Caco-2 (cell line): Measurements from ENCODE around the gene STAB1. TPM values are rescaled to one million over a fixed set of nuclear protein-coding genes. Genes with fewer than 3 reads are reported as not detected.

Source experiments
- BruUV-seq: library from RNA; stranded (reverse); fragments of 400-500 nt; replicated peaks from 2 replicates; lab custom pipeline; 2021; lab: Mats Ljungman, UMichigan
- CTCF ChIA-PET: fragments of 300-600 bp; sonication (Branson Sonifier 250); formaldehyde crosslinking; loops from one replicate; lab custom pipeline; 2022; ENCODE audit warnings: antibody characterized with exemption; lab: Charles Lee
- POLR2A ChIA-PET: fragments of 300-600 bp; sonication (Branson Sonifier 250); formaldehyde crosslinking; loops from one replicate; lab custom pipeline; 2022; ENCODE audit warnings: antibody characterized with exemption; lab: Charles Lee
- DNase-seq, 2 experiments: peaks; one replicate each; pipeline versions ENCODE4 v3.0.0 to v3.0.0-alpha.2; 2020 to 2022
- H3K27me3 ChIP-seq: replicated peaks from 2 replicates; pipeline ENCODE4 v1.6.0; 2011; ENCODE audit warnings: low read length; ENCODE audit not compliant: control insufficient read depth, insufficient read depth
- H3K36me3 ChIP-seq: 2 replicates; pipeline ENCODE4 v1.5.1; 2011; ENCODE audit warnings: low read length; ENCODE audit not compliant: control insufficient read depth, insufficient read depth
- H3K4me1 ChIP-seq: fragments of 250-450 bp; sonication (Bioruptor Pico); 2 replicates; pipeline ENCODE4 v1.5.1; 2020; ENCODE audit warnings: mild to moderate bottlenecking
- H3K4me3 ChIP-seq: 2 replicates; pipeline ENCODE4 v1.5.1; 2011; ENCODE audit warnings: low read depth, mild to moderate bottlenecking, control low read depth, low read length
- H3K9me3 ChIP-seq: fragments of 250-450 bp; sonication (Bioruptor Pico); 2 replicates; pipeline ENCODE4 v1.5.1; 2020; ENCODE audit warnings: mild to moderate bottlenecking, moderate library complexity
- H3K27ac Mint-ChIP-seq: one replicate; pipeline ENCODE4 v1.8.0; 2022; ENCODE audit warnings: mixed read lengths; ENCODE audit not compliant: unreplicated experiment
- H3K27me3 Mint-ChIP-seq: one replicate; pipeline ENCODE4 v1.8.0; 2022; ENCODE audit warnings: mixed read lengths; ENCODE audit not compliant: insufficient read depth, unreplicated experiment
- H3K36me3 Mint-ChIP-seq: one replicate; pipeline ENCODE4 v1.8.0; 2022; ENCODE audit warnings: mild to moderate bottlenecking, mixed read lengths; ENCODE audit not compliant: insufficient read depth, unreplicated experiment
- H3K4me1 Mint-ChIP-seq: one replicate; pipeline ENCODE4 v1.8.0; 2022; ENCODE audit warnings: low read depth, mixed read lengths; ENCODE audit not compliant: unreplicated experiment
- H3K4me3 Mint-ChIP-seq: one replicate; pipeline ENCODE4 v1.8.0; 2022; ENCODE audit warnings: mild to moderate bottlenecking, moderate library complexity, mixed read lengths; ENCODE audit not compliant: unreplicated experiment
- H3K9me3 Mint-ChIP-seq: one replicate; pipeline ENCODE4 v1.8.0; 2022; ENCODE audit warnings: mixed read lengths; ENCODE audit not compliant: unreplicated experiment
- CTCF ChIP-seq, 2 experiments: fragments of 200-600 bp in 1 of 2; IDR thresholded peaks; 1 replicate in 1 of 2; 2 replicates in 1 of 2; pipeline versions ENCODE4 v1.5.1 to v1.8.0; 2011 to 2022; ENCODE audit warnings: antibody characterized with exemption in 1 of 2, control low read depth in 1 of 2, inconsistent platforms in 1 of 2, low read depth in 1 of 2, low read length in 1 of 2, mild to moderate bottlenecking in 1 of 2, moderate library complexity in 1 of 2; ENCODE audit not compliant: insufficient read depth in 1 of 2, severe bottlenecking in 1 of 2, unreplicated experiment in 1 of 2
- intact Hi-C: fragments of 100-400 bp; cut with micrococcal nuclease; formaldehyde crosslinking; loops from one replicate; pipeline ENCODE4 v1.10.0; 2022; ENCODE audit not compliant: unreplicated experiment
- total RNA-seq: library from RNA; stranded (reverse); gene quantifications from 2 replicates; pipeline ENCODE4 v1.2.3, GENCODE V29; 2022

Gene STAB1
- total RNA-seq, 1 experiment from 2014 or later = 0.39 TPM

- DNase-seq = no peak
- H3K27me3 Mint-ChIP-seq = no peaks in the 10 kb centered on the region
- peaks cover 70% of the 10 kb centered on the region for H3K4me1 ChIP-seq
- CTCF ChIA-PET = interaction anchor here (1.7 kb wide), 1 partner anchor 29 kb away, joined by 10 read pairs; no protein-coding TSS in a partner anchor
- peak overlapping the region; percentile 84 for H3K27ac Mint-ChIP-seq
- H3K9me3 Mint-ChIP-seq = no peaks in the 10 kb centered on the region
- POLR2A ChIA-PET = interaction anchor here (0.6 kb wide), 1 partner anchor 81 kb away, joined by 11 read pairs; no protein-coding TSS in a partner anchor
- no peaks in the 10 kb centered on the region for H3K27me3 ChIP-seq
- no peaks in the 10 kb centered on the region for H3K9me3 ChIP-seq
- H3K4me3 ChIP-seq = peak overlapping the region; percentile 60
- intact Hi-C loops = loop anchor here (10.0 kb wide), 1 partner anchor 80 kb away; the partner anchor contains the start of genes NT5DC2 and UQCC5
- no TSS peak for BruUV-seq
- peaks cover 16% of the 10 kb centered on the region for H3K36me3 Mint-ChIP-seq
- H3K4me1 Mint-ChIP-seq = peaks cover 41% of the 10 kb centered on the region
- TF ChIP-seq CTCF (IDR thresholded peaks at IDR 0.05; ENCODE audit: insufficient read depth in 1 of 2, low read depth in 1 of 2, low read length in 1 of 2, severe bottlenecking in 1 of 2, unreplicated experiment in 1 of 2) = no peak
- no peaks in the 10 kb centered on the region; the same call in 1 of the 2 replicates for H3K36me3 ChIP-seq
- peak overlapping the region; percentile 88 for H3K4me3 Mint-ChIP-seq
These were observed 40.7 kb upstream of the STAB1 start for GRCh38 chr3:52454250-52454937.

- TF ChIP-seq CTCF (IDR thresholded peaks at IDR 0.05; ENCODE audit: insufficient read depth in 1 of 2, low read depth in 1 of 2, low read length in 1 of 2, severe bottlenecking in 1 of 2, unreplicated experiment in 1 of 2) = no peak
- Mint-ChIP-seq H3K27ac (peak overlapping the region; percentile 84), H3K9me3 (no peaks in the 10 kb centered on the region), H3K36me3 (peaks cover 21% of the 10 kb centered on the region), H3K4me3 (peak overlapping the region; percentile 88), H3K27me3 (no peaks in the 10 kb centered on the region), H3K4me1 (peaks cover 41% of the 10 kb centered on the region)
- H3K4me3 ChIP-seq = peak overlapping the region; percentile 60
- no peaks in the 10 kb centered on the region for H3K9me3 ChIP-seq
- ChIA-PET POLR2A (no interaction called here), CTCF (no interaction called here)
- intact Hi-C loops = loop anchor here (10.0 kb wide), 1 partner anchor 80 kb away; the partner anchor contains the start of genes NT5DC2 and UQCC5
- H3K36me3 ChIP-seq = no peaks in the 10 kb centered on the region; the same call in 1 of the 2 replicates
- H3K27me3 ChIP-seq = no peaks in the 10 kb centered on the region
- no peak for DNase-seq
- BruUV-seq = no TSS peak
- peaks cover 65% of the 10 kb centered on the region for H3K4me1 ChIP-seq
These were observed 40.2 kb upstream of the STAB1 start for GRCh38 chr3:52454938-52455282.

- no peaks in the 10 kb centered on the region for H3K27me3 Mint-ChIP-seq
- H3K4me1 ChIP-seq = peaks cover 59% of the 10 kb centered on the region
- no peaks in the 10 kb centered on the region for H3K27me3 ChIP-seq
- peak within 1 kb of the TSS; percentile 84 for H3K27ac Mint-ChIP-seq
- H3K36me3 Mint-ChIP-seq = peaks cover 27% of the 10 kb centered on the region
- no peaks in the 10 kb centered on the region for H3K9me3 ChIP-seq
- intact Hi-C loops = loop anchor here (10.0 kb wide), 1 partner anchor 79 kb away; the partner anchor contains the start of genes NT5DC2 and UQCC5
- no peak for TF ChIP-seq CTCF (IDR thresholded peaks at IDR 0.05; ENCODE audit: insufficient read depth in 1 of 2, low read depth in 1 of 2, low read length in 1 of 2, severe bottlenecking in 1 of 2, unreplicated experiment in 1 of 2)
- H3K9me3 Mint-ChIP-seq = no peaks in the 10 kb centered on the region
- peak within 1 kb of the TSS; percentile 88 for H3K4me3 Mint-ChIP-seq
- H3K4me3 ChIP-seq = peak within 1 kb of the TSS; percentile 94
- peak; percentile 90 to 97 for DNase-seq
- CTCF ChIA-PET = no interaction called here
- H3K4me1 Mint-ChIP-seq = peaks cover 41% of the 10 kb centered on the region
- no peaks in the 10 kb centered on the region; the same call in 1 of the 2 replicates for H3K36me3 ChIP-seq
- POLR2A ChIA-PET = no interaction called here
- BruUV-seq = no TSS peak
These were observed 39.6 kb upstream of the STAB1 start, which contains the start of gene NISCH for GRCh38 chr3:52455283-52456168. TSS of gene NISCH (plus strand) at chr3:52455604. CDS start at chr3:52455642, 38 bp downstream.
